ENCODE data around the gene CBL.

The CBL gene

DNA sequence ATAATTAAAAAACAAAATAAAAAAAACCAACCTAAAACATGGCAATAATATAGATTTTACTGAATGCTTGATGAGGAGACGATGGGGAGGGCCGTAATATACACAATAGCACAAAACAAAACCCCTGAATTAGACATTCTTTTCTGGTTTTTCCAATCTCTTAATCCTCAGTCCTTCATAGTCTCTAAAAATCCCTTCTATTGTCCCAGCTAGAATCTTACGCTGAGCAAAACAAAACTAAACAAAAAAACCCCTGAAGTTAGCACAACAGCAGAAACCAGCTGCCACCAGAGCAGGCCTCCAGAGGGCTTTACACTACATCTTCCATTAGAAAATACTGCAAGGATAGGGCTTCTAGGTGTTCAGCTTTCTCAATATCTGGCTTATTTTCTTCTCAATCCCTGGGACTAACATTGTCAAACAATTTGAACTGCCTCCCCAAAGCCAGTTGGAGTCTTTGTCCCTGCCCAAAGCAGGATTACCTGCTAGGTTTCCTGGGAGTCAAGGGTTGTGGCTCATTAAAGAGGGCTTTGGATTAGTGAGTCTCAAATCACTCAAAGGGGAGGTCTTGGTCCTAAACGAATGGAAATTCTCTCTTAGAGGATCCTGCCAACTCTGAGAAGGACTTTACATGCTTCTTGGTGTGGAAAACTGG, 126.1 kb downstream of the CBL start:
- no peak for ATAC-seq (ENCODE audit: low read depth)
- Histone ChIP-seq H3K9me3 (ENCODE audit: severe bottlenecking) (no peaks in the 10 kb centered on the region), H3K36me3 (ENCODE audit: low read depth) (peaks cover 9% of the 10 kb centered on the region; the same call in 1 of the 2 replicates), H3K27ac (ENCODE audit: poor library complexity, severe bottlenecking) (no peak overlapping the region), H3K27me3 (ENCODE audit: insufficient read depth, poor library complexity, severe bottlenecking) (no peaks in the 10 kb centered on the region), H3K4me1 (ENCODE audit: insufficient read depth, poor library complexity, severe bottlenecking) (peaks cover 2% of the 10 kb centered on the region), H3K4me3 (ENCODE audit: severe bottlenecking) (no peak overlapping the region)
- DNase-seq (ENCODE audit: low spot score), result no peak
- TF ChIP-seq CTCF (IDR thresholded peaks at IDR 0.05; ENCODE audit: poor library complexity, severe bottlenecking), result no peak

DNA sequence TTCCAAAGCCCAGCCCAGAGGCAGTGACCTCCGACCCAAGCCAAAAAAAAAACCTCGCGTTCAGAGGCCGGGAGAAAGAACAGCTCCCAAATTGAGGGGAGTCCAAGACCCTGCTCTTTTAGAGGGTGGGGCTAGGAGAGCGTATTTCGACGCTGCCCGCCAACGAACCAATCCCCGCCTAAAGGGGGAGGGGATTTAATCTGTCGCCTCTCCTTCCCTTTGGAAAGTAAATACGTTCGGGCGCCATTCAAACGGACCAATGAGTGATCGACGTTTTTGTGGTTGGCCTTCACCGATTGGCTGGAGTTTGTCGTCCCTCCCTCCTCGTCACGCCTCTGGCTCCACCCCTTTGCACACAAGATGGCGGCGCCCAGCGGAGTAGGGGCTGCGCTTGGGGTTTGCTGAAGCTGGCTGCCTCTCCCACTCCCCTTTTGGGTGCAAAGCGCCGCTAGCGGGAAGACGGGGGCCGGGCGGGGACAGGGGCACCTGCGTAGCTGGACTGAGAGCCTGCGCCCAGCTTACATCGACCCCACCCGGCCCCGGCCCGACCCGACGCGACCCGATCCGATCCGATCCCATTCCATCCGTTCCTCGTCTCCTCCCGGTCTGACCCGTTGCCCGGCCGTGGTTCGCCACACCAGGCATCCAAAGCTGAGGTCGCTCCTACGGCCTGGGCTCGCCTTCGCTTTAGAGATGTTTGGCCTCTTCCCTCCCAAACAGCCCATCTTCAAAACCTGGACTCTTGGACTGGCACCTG, 128.2 kb downstream of the CBL start, which contains the start of gene RNF26:
Gene RNF26, plus strand, starts transcription at position 354 of the 757 bp plus-strand sequence. CDS start 596 bp downstream, outside the sequence.
- ATAC-seq (ENCODE audit: low read depth) (peak; percentile 86), DNase-seq (ENCODE audit: low spot score) (peak; percentile 93)
- peaks cover 10% of the 10 kb centered on the region for H3K4me1 ChIP-seq (ENCODE audit: insufficient read depth, poor library complexity, severe bottlenecking)
- peak within 1 kb of the TSS; percentile 87 for H3K4me3 ChIP-seq (ENCODE audit: severe bottlenecking)
- H3K36me3 ChIP-seq (ENCODE audit: low read depth), result peaks cover 10% of the 10 kb centered on the region; the same call in 1 of the 2 replicates
- H3K27me3 ChIP-seq (ENCODE audit: insufficient read depth, poor library complexity, severe bottlenecking), result no peaks in the 10 kb centered on the region
- TF ChIP-seq CTCF (IDR thresholded peaks at IDR 0.05; ENCODE audit: poor library complexity, severe bottlenecking), result no peak
- no peaks in the 10 kb centered on the region for H3K9me3 ChIP-seq (ENCODE audit: severe bottlenecking)
- peak within 1 kb of the TSS; percentile 43 for H3K27ac ChIP-seq (ENCODE audit: poor library complexity, severe bottlenecking)

GRCh38 chr11:119335091-119335654, 129.0 kb downstream of the CBL start:
- no peak for TF ChIP-seq CTCF (IDR thresholded peaks at IDR 0.05; ENCODE audit: poor library complexity, severe bottlenecking)
- H3K36me3 ChIP-seq (ENCODE audit: low read depth), result peaks cover 10% of the 10 kb centered on the region; the same call in 1 of the 2 replicates
- no peaks in the 10 kb centered on the region for H3K9me3 ChIP-seq (ENCODE audit: severe bottlenecking)
- H3K4me3 ChIP-seq (ENCODE audit: severe bottlenecking), result peak overlapping the region; percentile 87
- DNase-seq (ENCODE audit: low spot score), result no peak
- H3K27ac ChIP-seq (ENCODE audit: poor library complexity, severe bottlenecking), result peak overlapping the region; percentile 43
- peaks cover 5% of the 10 kb centered on the region for H3K27me3 ChIP-seq (ENCODE audit: insufficient read depth, poor library complexity, severe bottlenecking)
- ATAC-seq (ENCODE audit: low read depth), result no peak
- H3K4me1 ChIP-seq (ENCODE audit: insufficient read depth, poor library complexity, severe bottlenecking), result peaks cover 10% of the 10 kb centered on the region

- ATAC-seq (ENCODE audit: low read depth) (no peak), DNase-seq (ENCODE audit: low spot score) (no peak)
- Histone ChIP-seq H3K9me3 (ENCODE audit: severe bottlenecking) (no peaks in the 10 kb centered on the region), H3K36me3 (ENCODE audit: low read depth) (peaks cover 10% of the 10 kb centered on the region; the same call in 1 of the 2 replicates), H3K4me3 (ENCODE audit: severe bottlenecking) (peak overlapping the region; percentile 87), H3K27ac (ENCODE audit: poor library complexity, severe bottlenecking) (no peak overlapping the region), H3K27me3 (ENCODE audit: insufficient read depth, poor library complexity, severe bottlenecking) (peaks cover 11% of the 10 kb centered on the region), H3K4me1 (ENCODE audit: insufficient read depth, poor library complexity, severe bottlenecking) (peaks cover 10% of the 10 kb centered on the region)
- no peak for TF ChIP-seq CTCF (IDR thresholded peaks at IDR 0.05; ENCODE audit: poor library complexity, severe bottlenecking)
These were observed 129.8 kb downstream of the CBL start for GRCh38 chr11:119335655-119336543.
